ENCODE results near the gene FAM174C. TPM values are rescaled to one million over a fixed set of nuclear protein-coding genes. Genes with fewer than 3 reads are reported as not detected.

Gene FAM174C
- total and polyA plus RNA-seq, 10 of the 15 experiments (the other 5 are each of a cell fraction or from before 2014, with no cell fraction given), result 0.89 to 94.6 (median 43.6) TPM

DNA sequence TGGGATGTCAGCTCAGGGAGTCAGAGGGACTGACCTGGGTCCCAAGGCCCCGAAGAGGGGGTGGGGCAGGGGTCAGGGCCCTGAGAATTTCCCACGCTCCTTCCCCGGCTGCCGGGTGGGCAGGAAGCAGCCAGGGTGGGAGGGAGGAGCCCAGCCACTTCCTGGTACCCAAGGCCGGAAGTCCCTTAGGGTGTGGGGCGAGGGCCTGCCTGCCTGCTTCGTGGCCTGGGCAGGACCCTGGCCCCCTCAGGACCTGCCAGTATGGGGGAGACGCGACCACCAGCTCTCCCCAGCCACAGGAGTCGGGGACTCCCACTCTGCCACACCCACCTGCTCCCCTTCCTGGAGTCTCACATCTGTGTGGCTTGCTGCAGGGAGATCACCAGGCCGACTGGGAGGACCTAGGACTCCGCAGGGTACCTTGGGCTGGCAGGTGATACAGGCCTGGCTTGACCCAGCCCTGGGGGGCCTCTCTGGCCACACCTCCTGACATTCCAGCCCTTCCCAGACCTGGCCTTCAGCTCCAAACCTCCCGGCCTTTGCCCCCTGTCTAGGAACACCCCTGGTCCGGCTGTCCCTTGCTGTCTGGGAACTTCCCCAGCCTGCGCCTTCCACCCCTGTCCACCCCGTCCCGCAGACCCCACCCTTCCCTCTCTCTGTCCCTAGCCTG is 16.0 kb upstream of the FAM174C start (continued):
- TF ChIP-seq, protein P1, sequence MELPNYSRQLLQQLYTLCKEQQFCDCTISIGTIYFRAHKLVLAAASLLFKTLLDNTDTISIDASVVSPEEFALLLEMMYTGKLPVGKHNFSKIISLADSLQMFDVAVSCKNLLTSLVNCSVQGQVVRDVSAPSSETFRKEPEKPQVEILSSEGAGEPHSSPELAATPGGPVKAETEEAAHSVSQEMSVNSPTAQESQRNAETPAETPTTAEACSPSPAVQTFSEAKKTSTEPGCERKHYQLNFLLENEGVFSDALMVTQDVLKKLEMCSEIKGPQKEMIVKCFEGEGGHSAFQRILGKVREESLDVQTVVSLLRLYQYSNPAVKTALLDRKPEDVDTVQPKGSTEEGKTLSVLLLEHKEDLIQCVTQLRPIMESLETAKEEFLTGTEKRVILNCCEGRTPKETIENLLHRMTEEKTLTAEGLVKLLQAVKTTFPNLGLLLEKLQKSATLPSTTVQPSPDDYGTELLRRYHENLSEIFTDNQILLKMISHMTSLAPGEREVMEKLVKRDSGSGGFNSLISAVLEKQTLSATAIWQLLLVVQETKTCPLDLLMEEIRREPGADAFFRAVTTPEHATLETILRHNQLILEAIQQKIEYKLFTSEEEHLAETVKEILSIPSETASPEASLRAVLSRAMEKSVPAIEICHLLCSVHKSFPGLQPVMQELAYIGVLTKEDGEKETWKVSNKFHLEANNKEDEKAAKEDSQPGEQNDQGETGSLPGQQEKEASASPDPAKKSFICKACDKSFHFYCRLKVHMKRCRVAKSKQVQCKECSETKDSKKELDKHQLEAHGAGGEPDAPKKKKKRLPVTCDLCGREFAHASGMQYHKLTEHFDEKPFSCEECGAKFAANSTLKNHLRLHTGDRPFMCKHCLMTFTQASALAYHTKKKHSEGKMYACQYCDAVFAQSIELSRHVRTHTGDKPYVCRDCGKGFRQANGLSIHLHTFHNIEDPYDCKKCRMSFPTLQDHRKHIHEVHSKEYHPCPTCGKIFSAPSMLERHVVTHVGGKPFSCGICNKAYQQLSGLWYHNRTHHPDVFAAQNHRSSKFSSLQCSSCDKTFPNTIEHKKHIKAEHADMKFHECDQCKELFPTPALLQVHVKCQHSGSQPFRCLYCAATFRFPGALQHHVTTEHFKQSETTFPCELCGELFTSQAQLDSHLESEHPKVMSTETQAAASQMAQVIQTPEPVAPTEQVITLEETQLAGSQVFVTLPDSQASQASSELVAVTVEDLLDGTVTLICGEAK (IDR thresholded peaks at IDR 0.05; ENCODE audit: borderline replicate concordance), result peak; percentile 73; the same call in 1 of the 2 replicates
- TF ChIP-seq, protein P2, sequence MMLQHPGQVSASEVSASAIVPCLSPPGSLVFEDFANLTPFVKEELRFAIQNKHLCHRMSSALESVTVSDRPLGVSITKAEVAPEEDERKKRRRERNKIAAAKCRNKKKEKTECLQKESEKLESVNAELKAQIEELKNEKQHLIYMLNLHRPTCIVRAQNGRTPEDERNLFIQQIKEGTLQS (IDR thresholded peaks at IDR 0.05; ENCODE audit: borderline replicate concordance, extremely low read depth, low read depth, low read length), result no peak
- TF ChIP-seq BHLHE40 (IDR thresholded peaks at IDR 0.05; ENCODE audit: borderline replicate concordance in 1 of 2, low read depth in 2 of 2, low read length in 1 of 2), result peak in 1 of 2 experiments; percentile 58; a peak in 3 of 4 replicates
- TF ChIP-seq ATF7 (IDR thresholded peaks at IDR 0.05; ENCODE audit: low read depth), result 0 out of 2 replicates have a peak, but pooled peaks have one; percentile 22
- TF ChIP-seq IKZF1 (conservative IDR thresholded peaks at IDR 0.05), result peak; percentile 93
- no peak for TF ChIP-seq CREM (IDR thresholded peaks at IDR 0.05; ENCODE audit: low read depth)
- TF ChIP-seq PAX8 (IDR thresholded peaks at IDR 0.05), result no peak
- no peak for TF ChIP-seq CEBPB (IDR thresholded peaks at IDR 0.05; ENCODE audit: borderline replicate concordance in 1 of 2, low read depth in 2 of 2, low read length in 2 of 2)
- TF ChIP-seq ZNF384 (IDR thresholded peaks at IDR 0.05; ENCODE audit: borderline replicate concordance, low read depth, low read length), result no peak
- TF ChIP-seq SIX5 (IDR thresholded peaks at IDR 0.05; ENCODE audit: low read depth, low read length, severe bottlenecking), result no peak
- TF ChIP-seq, protein P3, sequence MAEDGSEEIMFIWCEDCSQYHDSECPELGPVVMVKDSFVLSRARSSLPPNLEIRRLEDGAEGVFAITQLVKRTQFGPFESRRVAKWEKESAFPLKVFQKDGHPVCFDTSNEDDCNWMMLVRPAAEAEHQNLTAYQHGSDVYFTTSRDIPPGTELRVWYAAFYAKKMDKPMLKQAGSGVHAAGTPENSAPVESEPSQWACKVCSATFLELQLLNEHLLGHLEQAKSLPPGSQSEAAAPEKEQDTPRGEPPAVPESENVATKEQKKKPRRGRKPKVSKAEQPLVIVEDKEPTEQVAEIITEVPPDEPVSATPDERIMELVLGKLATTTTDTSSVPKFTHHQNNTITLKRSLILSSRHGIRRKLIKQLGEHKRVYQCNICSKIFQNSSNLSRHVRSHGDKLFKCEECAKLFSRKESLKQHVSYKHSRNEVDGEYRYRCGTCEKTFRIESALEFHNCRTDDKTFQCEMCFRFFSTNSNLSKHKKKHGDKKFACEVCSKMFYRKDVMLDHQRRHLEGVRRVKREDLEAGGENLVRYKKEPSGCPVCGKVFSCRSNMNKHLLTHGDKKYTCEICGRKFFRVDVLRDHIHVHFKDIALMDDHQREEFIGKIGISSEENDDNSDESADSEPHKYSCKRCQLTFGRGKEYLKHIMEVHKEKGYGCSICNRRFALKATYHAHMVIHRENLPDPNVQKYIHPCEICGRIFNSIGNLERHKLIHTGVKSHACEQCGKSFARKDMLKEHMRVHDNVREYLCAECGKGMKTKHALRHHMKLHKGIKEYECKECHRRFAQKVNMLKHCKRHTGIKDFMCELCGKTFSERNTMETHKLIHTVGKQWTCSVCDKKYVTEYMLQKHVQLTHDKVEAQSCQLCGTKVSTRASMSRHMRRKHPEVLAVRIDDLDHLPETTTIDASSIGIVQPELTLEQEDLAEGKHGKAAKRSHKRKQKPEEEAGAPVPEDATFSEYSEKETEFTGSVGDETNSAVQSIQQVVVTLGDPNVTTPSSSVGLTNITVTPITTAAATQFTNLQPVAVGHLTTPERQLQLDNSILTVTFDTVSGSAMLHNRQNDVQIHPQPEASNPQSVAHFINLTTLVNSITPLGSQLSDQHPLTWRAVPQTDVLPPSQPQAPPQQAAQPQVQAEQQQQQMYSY (CRISPR knock-in tag; IDR thresholded peaks at IDR 0.05), result 0 out of 2 replicates have a peak, but pooled peaks have one; percentile 5
- TF ChIP-seq SMC3 (IDR thresholded peaks at IDR 0.05; ENCODE audit: borderline replicate concordance, low read length), result no peak; the same call in 1 of the 2 replicates
- no peak for TF ChIP-seq IRF4 (IDR thresholded peaks at IDR 0.05; ENCODE audit: low read depth, low read length)
- peak; percentile 97 for TF ChIP-seq POLR2AphosphoS2 (IDR thresholded peaks at IDR 0.05; ENCODE audit: low read depth, low read length)
- TF ChIP-seq FOXM1 (IDR thresholded peaks at IDR 0.05; ENCODE audit: low read depth, low read length), result no peak
- TF ChIP-seq ZNF687 (IDR thresholded peaks at IDR 0.05), result peak; percentile 92

All from GM12878 (cell line).